ENCODE data around the gene ANAPC4. TPM values are rescaled to one million over a fixed set of nuclear protein-coding genes. Genes with fewer than 3 reads are reported as not detected.

ANAPC4 gene
- total RNA-seq, 4 donors from 2014 or later: 11.8 to 20.2 (median 14.7) TPM

- Histone ChIP-seq H3K9me3 (no peaks in the 10 kb centered on the region), H3K27ac (no peak overlapping the region), H3K36me3 (no peaks in the 10 kb centered on the region), H3K4me3 (no peak overlapping the region), H3K4me1 (peaks cover 0 to 5% of the 10 kb centered on the region in 2 donors), H3K27me3 (no peaks in the 10 kb centered on the region)
- DNase-seq: no peak
- intact Hi-C loops (cut with DNase I; ENCODE audit: low total_unique reads): no loop called here
- in situ Hi-C loops (cut with MboI; ENCODE audit: low sequenced_read_pairs in 4 of 4): loop anchor here in 2 of 4 donors (25.0 kb wide), 1 partner anchor 328 kb away; no protein-coding TSS in a partner anchor
- ATAC-seq: no peak
- TF ChIP-seq, protein P1, sequence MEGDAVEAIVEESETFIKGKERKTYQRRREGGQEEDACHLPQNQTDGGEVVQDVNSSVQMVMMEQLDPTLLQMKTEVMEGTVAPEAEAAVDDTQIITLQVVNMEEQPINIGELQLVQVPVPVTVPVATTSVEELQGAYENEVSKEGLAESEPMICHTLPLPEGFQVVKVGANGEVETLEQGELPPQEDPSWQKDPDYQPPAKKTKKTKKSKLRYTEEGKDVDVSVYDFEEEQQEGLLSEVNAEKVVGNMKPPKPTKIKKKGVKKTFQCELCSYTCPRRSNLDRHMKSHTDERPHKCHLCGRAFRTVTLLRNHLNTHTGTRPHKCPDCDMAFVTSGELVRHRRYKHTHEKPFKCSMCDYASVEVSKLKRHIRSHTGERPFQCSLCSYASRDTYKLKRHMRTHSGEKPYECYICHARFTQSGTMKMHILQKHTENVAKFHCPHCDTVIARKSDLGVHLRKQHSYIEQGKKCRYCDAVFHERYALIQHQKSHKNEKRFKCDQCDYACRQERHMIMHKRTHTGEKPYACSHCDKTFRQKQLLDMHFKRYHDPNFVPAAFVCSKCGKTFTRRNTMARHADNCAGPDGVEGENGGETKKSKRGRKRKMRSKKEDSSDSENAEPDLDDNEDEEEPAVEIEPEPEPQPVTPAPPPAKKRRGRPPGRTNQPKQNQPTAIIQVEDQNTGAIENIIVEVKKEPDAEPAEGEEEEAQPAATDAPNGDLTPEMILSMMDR (IDR thresholded peaks at IDR 0.05 in 4 of 5, conservative IDR thresholded peaks at IDR 0.05 in 1 of 5): no peak
- TF ChIP-seq POLR2A (IDR thresholded peaks at IDR 0.05): no peak
Observed at GRCh38 chr4:25433966-25434827, 57.1 kb downstream of the ANAPC4 start.

- ATAC-seq (peak in 1 of 2 donors; percentile 78), DNase-seq (no peak)
- no peak overlapping the region for H3K27ac ChIP-seq
- no peaks in the 10 kb centered on the region for H3K9me3 ChIP-seq
- TF ChIP-seq, protein P1 (IDR thresholded peaks at IDR 0.05 in 4 of 5, conservative IDR thresholded peaks at IDR 0.05 in 1 of 5): no peak
- peaks cover 0 to 5% of the 10 kb centered on the region in 2 donors for H3K4me1 ChIP-seq
- H3K27me3 ChIP-seq: no peaks in the 10 kb centered on the region
- intact Hi-C loops (cut with DNase I; ENCODE audit: low total_unique reads) (no loop called here), in situ Hi-C loops (cut with MboI; ENCODE audit: low sequenced_read_pairs in 4 of 4) (loop anchor here in 2 of 4 donors (25.0 kb wide), 1 partner anchor 324 kb away; no protein-coding TSS in a partner anchor)
- H3K4me3 ChIP-seq: no peak overlapping the region
- H3K36me3 ChIP-seq: no peaks in the 10 kb centered on the region
Observed at GRCh38 chr4:25437926-25438325, 60.9 kb downstream of the ANAPC4 start.

- in situ Hi-C loops (cut with MboI; ENCODE audit: low sequenced_read_pairs in 4 of 4): loop anchor here (10.0 to 25.0 kb wide), 3 partner anchors 322 to 335 kb away; no protein-coding TSS in a partner anchor
- DNase-seq: no peak
- Histone ChIP-seq H3K4me1 (peaks cover 0 to 5% of the 10 kb centered on the region in 2 donors), H3K27ac (no peak overlapping the region), H3K27me3 (no peaks in the 10 kb centered on the region), H3K9me3 (no peaks in the 10 kb centered on the region), H3K36me3 (no peaks in the 10 kb centered on the region), H3K4me3 (no peak overlapping the region)
- peak in 1 of 2 donors; percentile 62 for ATAC-seq
- intact Hi-C loops (cut with DNase I; ENCODE audit: low total_unique reads): loop anchor here (1.0 kb wide), 1 partner anchor 327 kb away; no protein-coding TSS in a partner anchor
- TF ChIP-seq, protein P1 (IDR thresholded peaks at IDR 0.05 in 4 of 5, conservative IDR thresholded peaks at IDR 0.05 in 1 of 5): peak; percentile 16 to 78 (median 53)
- TF ChIP-seq POLR2A (IDR thresholded peaks at IDR 0.05): no peak
Observed at GRCh38 chr4:25439918-25440477, 62.9 kb downstream of the ANAPC4 start.

- Histone ChIP-seq H3K4me3 (no peak overlapping the region), H3K4me1 (peaks cover 0 to 5% of the 10 kb centered on the region in 2 donors), H3K27me3 (no peaks in the 10 kb centered on the region), H3K9me3 (no peaks in the 10 kb centered on the region), H3K27ac (no peak overlapping the region), H3K36me3 (no peaks in the 10 kb centered on the region)
- in situ Hi-C loops (cut with MboI; ENCODE audit: low sequenced_read_pairs in 4 of 4) (loop anchor here (10.0 to 25.0 kb wide), 3 partner anchors 322 to 334 kb away; no protein-coding TSS in a partner anchor), intact Hi-C loops (cut with DNase I; ENCODE audit: low total_unique reads) (loop anchor here (1.0 kb wide), 1 partner anchor 327 kb away; no protein-coding TSS in a partner anchor)
- no peak for ATAC-seq
- TF ChIP-seq, protein P1 (IDR thresholded peaks at IDR 0.05 in 4 of 5, conservative IDR thresholded peaks at IDR 0.05 in 1 of 5): no peak
- TF ChIP-seq POLR2A (IDR thresholded peaks at IDR 0.05): no peak
- DNase-seq: no peak
Observed at GRCh38 chr4:25440478-25441030, 63.5 kb downstream of the ANAPC4 start.

All from gastrocnemius medialis (tissue), 4 donors.